ENCODE results near the gene WDR27.

WDR27 gene

GRCh38 chr6:169424149-169424804 lies 277.6 kb downstream of the WDR27 start:
- no peak for DNase-seq

DNA sequence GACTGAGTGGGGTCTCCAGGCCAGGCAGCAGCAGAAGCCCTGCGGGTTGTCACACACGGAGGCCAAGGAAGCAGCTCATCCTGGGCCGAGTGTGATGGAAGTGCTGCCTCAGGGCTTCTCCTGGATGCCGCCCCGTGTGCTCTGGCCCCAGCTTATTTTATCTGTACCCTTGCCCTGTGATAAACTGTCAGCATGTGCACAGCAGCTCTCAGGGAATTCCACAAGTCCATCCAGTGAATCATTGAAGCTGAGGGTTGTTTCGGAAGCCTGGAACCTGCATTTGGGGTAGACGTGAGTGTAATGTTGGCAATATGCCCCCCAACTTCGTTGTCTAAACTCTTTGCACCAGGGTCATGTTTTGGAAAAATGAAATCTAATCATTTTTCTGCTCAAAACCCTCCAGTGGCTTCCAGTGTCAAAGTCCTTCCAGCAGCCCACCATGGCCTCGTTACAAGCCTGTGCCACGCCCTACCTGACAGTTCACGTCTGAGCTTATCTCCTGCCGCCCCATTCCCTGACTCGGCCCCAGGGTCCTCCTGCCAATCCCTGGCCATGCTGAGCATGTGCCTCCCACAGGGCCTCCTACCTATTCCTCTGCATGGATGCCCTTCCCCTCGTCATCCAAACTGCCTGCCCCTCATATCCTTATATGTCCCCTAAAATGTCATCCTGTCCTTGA lies 280.1 kb downstream of the WDR27 start:
- DNase-seq = no peak

DNA sequence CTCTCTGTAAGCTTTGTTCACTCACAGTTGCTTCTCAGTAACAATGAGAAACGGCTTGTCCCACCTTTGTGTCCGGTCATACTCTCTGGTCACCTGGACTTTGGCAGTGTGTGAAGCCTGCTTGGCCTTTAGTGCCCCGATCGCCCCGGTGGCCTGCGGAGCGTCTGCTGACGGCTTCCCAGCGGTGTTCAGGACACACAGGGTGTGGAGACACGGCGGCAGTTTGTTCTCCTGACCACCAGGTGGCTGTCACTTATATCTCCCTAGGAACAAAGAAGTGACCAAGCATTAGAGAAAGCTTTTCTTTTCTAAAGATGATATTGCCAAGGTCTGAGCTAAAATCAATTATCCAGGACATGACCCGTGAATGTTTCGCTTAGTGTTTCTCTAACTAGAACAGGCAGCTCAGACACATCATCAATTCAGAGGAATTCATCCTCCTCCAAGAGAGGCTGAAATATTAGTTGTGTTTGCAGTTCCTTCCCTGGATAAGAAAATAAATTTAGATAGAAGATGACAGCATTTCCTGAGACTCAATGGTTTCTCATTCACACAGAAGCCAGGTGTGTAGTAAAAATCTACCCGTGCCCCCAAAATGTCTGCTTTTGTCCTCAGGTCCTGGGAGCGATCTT lies 280.8 kb downstream of the WDR27 start:
- DNase-seq = no peak

DNA sequence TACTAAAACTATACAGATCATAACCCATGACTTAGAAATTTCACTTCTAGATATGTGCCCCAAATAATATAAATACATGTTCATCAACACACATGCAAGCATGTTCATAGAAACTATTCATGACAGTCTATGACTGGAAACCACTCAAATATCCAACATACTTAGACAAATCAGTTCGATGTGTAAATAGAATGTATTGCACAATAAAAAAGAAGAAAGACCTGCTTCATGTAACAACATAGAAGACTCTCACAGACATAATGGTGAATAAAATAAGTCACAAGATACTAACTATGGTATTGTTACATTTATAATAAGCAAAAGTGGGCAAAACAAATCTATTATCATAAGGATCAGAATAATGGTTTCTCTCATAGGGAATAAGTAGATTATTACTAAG lies 284.7 kb downstream of the WDR27 start:
- DNase-seq = no peak

- DNase-seq = no peak
Measured at GRCh38 chr6:169416249-169416648, 285.6 kb downstream of the WDR27 start.

- DNase-seq = no peak
Measured at GRCh38 chr6:169415179-169415578, 286.6 kb downstream of the WDR27 start.

DNA sequence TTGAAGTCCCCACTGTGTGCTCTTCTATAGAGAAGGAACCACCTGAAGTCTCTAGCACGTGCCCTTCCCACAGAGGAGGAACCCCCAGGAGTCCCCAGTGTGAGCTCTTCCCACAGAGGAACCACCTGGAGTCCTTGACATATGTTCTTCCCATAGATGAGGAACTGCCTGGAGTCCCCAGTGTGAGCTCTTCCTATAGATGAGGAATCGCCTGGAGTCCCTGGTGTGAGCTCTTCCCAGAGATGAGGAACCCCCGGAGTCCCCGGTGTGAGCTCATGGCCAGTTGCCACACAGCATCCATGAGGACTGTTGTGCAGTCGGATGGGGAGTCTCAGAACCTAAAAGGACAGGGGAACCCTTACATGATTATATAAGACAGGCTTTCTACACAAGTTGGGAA lies 290.1 kb downstream of the WDR27 start:
- no peak for DNase-seq

DNA sequence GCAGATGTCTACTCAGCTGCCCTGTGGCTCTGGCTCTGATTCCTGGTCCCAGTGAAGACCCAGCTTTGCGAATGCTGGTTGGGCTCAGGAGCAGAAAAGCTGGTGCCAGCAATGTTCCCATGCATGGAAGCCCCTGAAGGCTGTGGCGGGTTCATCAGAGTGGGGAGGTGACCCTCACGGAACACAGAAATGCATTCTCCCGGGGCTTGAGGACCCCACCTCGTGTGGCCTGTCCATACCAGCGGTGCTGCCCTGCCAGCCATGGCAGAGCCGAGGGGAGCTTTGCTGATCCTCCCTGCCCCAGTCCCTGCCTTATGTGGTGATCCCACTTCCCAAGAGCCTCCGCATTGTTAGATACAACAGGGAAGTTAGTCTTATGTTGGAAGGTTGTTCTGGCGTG lies 290.5 kb downstream of the WDR27 start:
- DNase-seq = no peak

GRCh38 chr6:169409742-169410312 lies 292.0 kb downstream of the WDR27 start:
- DNase-seq = no peak

DNA sequence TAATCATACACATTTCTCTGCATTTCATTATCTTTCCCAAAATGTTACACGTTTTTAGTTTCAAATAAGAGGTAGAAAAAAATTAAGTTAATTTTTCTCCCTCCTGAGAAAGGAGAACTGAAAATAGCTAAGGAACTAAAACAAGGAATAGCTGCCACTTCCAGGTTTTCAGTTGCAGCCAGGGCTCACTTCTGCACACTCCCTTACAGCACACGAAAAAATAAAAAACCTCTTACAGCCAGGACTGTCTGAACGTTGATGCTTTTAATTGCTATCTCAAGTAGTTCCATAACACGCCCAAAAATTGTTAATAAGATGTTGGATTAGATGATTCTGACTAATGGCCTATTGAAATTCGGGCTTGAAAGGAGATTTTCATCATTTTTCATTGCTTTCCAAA lies 294.5 kb downstream of the WDR27 start:
- DNase-seq = no peak

All from activated CD8-positive, alpha-beta memory T cell treated with anti-CD3 and anti-CD28 coated beads for 24 hours (primary cell).